C4-2B (cell line): ENCODE measurements around the gene LAYN.

ENCODE experiments used
- CTCF ChIP-seq: fragments of 450-650 bp; conservative IDR thresholded peaks from 2 replicates; pipeline ENCODE4 v1.5.1; 2017; ENCODE audit warnings: mild to moderate bottlenecking
- ZFX ChIP-seq: fragments of 450-650 bp; IDR thresholded peaks from 2 replicates; pipeline ENCODE4 v1.6.1; 2017

GRCh38 chr11:111525456-111525855 lies 15.1 kb upstream of the LAYN start:
- TF ChIP-seq CTCF, result no peak
- no peak for TF ChIP-seq ZFX
